ENCODE measurements around the gene TIMM22. TPM values are rescaled to one million over a fixed set of nuclear protein-coding genes. Genes with fewer than 3 reads are reported as not detected.
"Not testable (repeated sequence)": the region's sequence is repeated elsewhere in the genome, so short reads cannot be mapped to it uniquely, and the experiment has no call there.

The TIMM22 gene
- total RNA-seq, result 14.1 and 14.3 TPM in 2 replicates
- long read RNA-seq, transcript TIMM22-201 (4 exons, 3,194 nt), result major isoform, 123 of 128 reads
- long read RNA-seq, partial matches to known transcripts, result 3 of 128 reads
- long read RNA-seq, other reads (novel, unspliced or antisense), result 2 of 128 reads

DNA sequence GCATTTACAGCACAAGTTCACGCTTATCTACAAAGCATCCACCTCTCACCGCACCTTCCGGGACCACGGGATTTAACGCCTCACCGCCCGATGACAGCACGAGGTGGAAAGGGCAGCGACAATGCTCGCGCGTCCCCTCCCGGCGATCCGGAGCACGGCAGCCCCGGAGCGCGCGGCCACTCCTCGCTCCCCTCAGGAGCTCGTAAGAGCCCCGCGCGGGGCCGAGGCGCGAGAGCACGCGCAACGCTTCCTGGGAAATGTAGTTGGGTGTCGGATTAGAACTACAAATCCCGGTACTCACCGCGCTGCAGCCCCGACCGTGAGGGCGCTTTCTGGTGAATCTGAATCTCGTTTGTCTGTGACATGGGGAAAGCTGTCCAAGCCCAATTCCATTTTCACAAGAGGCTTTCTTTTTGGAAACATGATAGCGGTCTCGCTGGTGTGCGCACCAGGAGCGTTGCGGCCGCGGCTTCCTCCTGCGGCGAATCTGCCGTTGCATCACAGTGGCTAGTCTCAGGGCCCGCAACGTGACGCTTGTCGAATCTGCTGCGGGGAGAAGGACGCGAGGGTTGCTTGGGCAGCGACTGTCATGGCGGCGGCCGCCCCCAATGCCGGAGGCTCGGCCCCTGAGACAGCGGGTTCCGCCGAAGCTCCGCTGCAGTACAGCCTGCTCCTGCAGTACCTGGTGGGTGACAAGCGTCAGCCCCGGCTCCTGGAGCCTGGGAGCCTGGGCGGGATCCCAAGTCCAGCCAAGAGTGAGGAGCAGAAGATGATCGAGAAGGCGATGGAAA lies at the start of gene TIMM22:
Gene TIMM22, plus strand, starts transcription at position 576 of the 791 bp plus-strand sequence. Its CDS starts 14 bp downstream, at position 590.
- Mint-ChIP-seq H3K9me3 (ENCODE audit: low read depth) (no peaks in the 10 kb centered on the region), H3K27me3 (peaks cover 2% of the 10 kb centered on the region), H3K4me1 (ENCODE audit: low read depth) (peaks cover 8% of the 10 kb centered on the region), H3K36me3 (ENCODE audit: insufficient read depth) (peaks cover 7% of the 10 kb centered on the region), H3K27ac (peak within 1 kb of the TSS; percentile 99), H3K4me3 (ENCODE audit: low read depth) (peak within 1 kb of the TSS; percentile 97)
- DNase-seq (ENCODE audit: low spot score, unreplicated experiment), result peak; percentile 90
- TF ChIP-seq, protein P1, sequence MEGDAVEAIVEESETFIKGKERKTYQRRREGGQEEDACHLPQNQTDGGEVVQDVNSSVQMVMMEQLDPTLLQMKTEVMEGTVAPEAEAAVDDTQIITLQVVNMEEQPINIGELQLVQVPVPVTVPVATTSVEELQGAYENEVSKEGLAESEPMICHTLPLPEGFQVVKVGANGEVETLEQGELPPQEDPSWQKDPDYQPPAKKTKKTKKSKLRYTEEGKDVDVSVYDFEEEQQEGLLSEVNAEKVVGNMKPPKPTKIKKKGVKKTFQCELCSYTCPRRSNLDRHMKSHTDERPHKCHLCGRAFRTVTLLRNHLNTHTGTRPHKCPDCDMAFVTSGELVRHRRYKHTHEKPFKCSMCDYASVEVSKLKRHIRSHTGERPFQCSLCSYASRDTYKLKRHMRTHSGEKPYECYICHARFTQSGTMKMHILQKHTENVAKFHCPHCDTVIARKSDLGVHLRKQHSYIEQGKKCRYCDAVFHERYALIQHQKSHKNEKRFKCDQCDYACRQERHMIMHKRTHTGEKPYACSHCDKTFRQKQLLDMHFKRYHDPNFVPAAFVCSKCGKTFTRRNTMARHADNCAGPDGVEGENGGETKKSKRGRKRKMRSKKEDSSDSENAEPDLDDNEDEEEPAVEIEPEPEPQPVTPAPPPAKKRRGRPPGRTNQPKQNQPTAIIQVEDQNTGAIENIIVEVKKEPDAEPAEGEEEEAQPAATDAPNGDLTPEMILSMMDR (IDR thresholded peaks at IDR 0.05; ENCODE audit: unreplicated experiment), result peak; percentile 88

DNA sequence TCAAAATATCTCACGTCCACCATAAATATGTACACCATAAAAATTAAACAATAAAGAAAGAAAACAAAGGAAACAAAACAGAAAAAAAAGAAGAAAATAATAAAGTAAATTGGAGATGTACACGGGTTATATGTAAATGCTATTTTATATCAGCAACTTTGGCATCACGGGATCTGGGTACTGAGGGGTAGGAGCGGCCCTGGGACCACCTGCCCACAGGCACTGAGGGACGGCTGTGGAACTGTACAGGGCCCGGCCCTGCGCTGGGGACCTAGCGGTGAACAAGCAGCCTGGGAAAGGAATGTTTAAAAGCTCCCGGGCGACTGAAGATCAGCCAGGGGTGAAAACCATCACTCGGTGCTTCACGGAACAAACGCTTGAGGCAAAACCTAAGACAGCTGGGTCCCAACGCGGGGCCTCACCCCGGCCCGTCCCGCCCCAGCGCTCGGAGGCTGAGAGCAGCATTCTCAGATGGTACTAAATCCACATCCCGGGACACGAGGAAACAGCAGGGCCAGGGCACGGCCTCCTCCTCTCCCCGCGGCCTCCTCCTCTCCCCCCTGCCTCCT lies 48.6 kb upstream of the TIMM22 start:
- Mint-ChIP-seq H3K4me3 (ENCODE audit: low read depth) (no peak overlapping the region), H3K27ac (peak overlapping the region; percentile 73), H3K4me1 (ENCODE audit: low read depth) (peaks cover 16% of the 10 kb centered on the region), H3K9me3 (ENCODE audit: low read depth) (no peaks in the 10 kb centered on the region), H3K27me3 (no peaks in the 10 kb centered on the region), H3K36me3 (ENCODE audit: insufficient read depth) (peaks cover 7% of the 10 kb centered on the region)
- DNase-seq (ENCODE audit: low spot score, unreplicated experiment), result no peak
- TF ChIP-seq, protein P1 (IDR thresholded peaks at IDR 0.05; ENCODE audit: unreplicated experiment), result no peak

DNA sequence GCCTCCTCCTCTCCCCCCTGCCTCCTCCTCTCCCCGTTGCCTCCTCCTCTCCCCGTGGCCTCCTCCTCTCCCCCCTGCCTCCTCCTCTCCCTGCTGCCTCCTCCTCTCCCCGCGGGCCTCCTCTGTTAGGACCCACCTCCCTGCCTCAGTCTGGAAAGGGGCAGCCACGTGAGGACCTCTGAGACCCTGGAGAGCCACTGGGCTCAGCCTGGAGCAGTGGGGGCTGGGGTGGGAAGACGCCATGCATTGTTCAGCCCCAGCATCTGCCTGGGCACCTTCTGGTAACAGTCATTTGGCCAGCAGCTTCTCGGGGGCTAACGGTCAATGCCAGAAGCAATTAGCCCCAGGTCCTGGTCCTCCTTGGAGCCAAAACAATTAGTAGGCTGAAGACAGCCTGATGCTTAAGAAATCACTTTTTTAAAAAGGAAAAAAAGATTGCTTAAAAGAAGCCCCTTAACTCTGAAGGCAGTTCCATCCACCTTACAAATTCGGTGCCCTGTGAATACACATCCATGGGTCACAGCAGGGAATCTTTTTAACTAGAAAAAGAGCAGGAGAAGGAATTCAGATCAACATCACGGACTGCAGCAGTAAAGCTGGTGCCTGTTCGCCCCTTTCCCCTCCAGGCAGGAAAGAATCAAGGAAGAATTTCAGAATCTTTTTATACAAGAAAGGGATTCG lies 47.2 kb upstream of the TIMM22 start:
- Mint-ChIP-seq H3K27ac (peak overlapping the region; percentile 94), H3K36me3 (ENCODE audit: insufficient read depth) (peaks cover 6% of the 10 kb centered on the region), H3K27me3 (no peaks in the 10 kb centered on the region), H3K9me3 (ENCODE audit: low read depth) (no peaks in the 10 kb centered on the region), H3K4me1 (ENCODE audit: low read depth) (peaks cover 20% of the 10 kb centered on the region), H3K4me3 (ENCODE audit: low read depth) (peak overlapping the region; percentile 9)
- TF ChIP-seq, protein P1 (IDR thresholded peaks at IDR 0.05; ENCODE audit: unreplicated experiment), result no peak
- DNase-seq (ENCODE audit: low spot score, unreplicated experiment), result no peak

DNA sequence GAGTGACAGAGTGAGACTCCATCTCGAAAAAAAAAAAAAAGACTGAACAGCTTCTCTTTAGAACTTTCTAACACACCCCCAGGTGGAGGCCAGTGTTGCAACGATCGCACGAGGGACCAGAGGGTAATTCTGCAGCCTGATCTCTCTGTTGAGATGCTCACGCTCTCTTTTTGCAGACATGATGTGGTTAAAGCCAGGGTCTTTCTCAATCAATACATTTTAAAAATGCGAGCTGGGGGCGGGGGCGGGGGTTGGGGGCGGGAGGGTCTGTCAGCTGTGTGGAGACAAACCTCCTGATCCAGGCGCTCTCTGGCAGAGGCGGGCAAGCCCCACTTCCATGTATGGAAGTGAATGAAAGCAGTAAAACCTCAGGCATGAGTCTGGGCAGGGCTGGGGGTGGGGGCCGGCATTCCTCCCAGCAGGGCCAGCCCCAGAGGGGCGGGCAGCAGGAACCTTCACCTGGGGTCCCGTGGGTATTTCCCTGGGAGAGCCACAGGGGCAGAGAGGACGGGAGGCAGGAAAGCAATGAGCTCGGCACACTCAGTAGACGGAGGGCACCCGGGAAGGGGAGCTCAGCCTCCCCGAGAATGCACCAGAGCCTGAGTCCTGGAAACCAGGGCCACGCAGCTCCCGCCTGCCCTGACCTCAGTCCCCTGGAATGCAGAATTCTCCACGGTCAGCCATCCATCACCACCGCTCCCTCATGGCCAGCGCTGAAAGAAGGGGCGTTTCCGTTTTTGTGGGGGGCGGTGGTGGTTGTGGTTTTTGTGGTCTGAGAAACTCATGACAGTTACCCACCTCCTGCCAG lies 45.4 kb upstream of the TIMM22 start:
- H3K9me3 Mint-ChIP-seq (ENCODE audit: low read depth), result no peaks in the 10 kb centered on the region
- peaks cover 6% of the 10 kb centered on the region for H3K36me3 Mint-ChIP-seq (ENCODE audit: insufficient read depth)
- DNase-seq (ENCODE audit: low spot score, unreplicated experiment), result peak; percentile 56
- TF ChIP-seq, protein P1 (IDR thresholded peaks at IDR 0.05; ENCODE audit: unreplicated experiment), result no peak
- H3K27ac Mint-ChIP-seq, result peak overlapping the region; percentile 97
- H3K4me1 Mint-ChIP-seq (ENCODE audit: low read depth), result peaks cover 20% of the 10 kb centered on the region
- H3K4me3 Mint-ChIP-seq (ENCODE audit: low read depth), result peak overlapping the region; percentile 55
- no peaks in the 10 kb centered on the region for H3K27me3 Mint-ChIP-seq

DNA sequence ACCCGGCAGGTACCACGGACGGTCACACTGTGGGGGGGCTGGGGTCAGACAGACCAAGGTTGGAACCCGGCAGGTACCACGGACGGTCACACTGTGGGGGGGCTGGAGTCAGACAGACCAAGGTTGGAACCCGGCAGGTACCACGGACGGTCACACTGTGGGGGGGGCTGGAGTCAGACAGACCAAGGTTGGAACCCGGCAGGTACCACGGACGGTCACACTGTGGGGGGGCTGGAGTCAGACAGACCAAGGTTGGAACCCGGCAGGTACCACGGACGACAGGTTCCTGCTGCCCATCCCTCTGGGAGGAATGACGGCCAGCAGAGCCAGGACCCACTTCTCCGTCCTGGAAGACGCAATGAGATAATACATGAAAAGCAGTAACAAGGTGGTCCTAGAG lies 44.3 kb upstream of the TIMM22 start:
- not testable (repeated sequence) for H3K36me3 Mint-ChIP-seq (ENCODE audit: insufficient read depth); H3K4me3 Mint-ChIP-seq (ENCODE audit: low read depth); H3K9me3 Mint-ChIP-seq (ENCODE audit: low read depth); DNase-seq (ENCODE audit: low spot score, unreplicated experiment); H3K27me3 Mint-ChIP-seq
- peak overlapping the region; percentile 85 for H3K27ac Mint-ChIP-seq
- H3K4me1 Mint-ChIP-seq (ENCODE audit: low read depth), result peaks cover 20% of the 10 kb centered on the region

All from progenitor cell of endocrine pancreas (in vitro differentiated cells).